Prostate gland (tissue), 2 donors: ENCODE data around the gene ARHGAP26. TPM values are rescaled to one million over a fixed set of nuclear protein-coding genes. Genes with fewer than 3 reads are reported as not detected.
A peak's percentile ranks its signal among the peaks of the same experiment; 100 is the strongest.

Experiments
- DNase-seq: peaks from one replicate; pipeline ENCODE4 v3.0.0-alpha.2; 2019; ENCODE audit warnings: low spot score
- H3K27ac ChIP-seq, 2 donors: fragments of 200-600 bp; sonication (generic); 2 replicates each; pipeline ENCODE4 v1.5.1; 2017 to 2019
- H3K27me3 ChIP-seq: fragments of 200-600 bp; sonication (generic); replicated peaks from 2 replicates; pipeline ENCODE4 v1.5.1; 2019; ENCODE audit not compliant: insufficient read depth
- H3K36me3 ChIP-seq, 2 donors: fragments of 200-600 bp; sonication (generic); 1 replicate in 1 of 2; 2 replicates in 1 of 2; pipeline versions ENCODE4 v1.5.1 to v1.8.1; 2017 to 2019
- H3K4me1 ChIP-seq: fragments of 200-600 bp; sonication (generic); replicated peaks from 2 replicates; pipeline ENCODE4 v1.5.1; 2019
- H3K4me3 ChIP-seq, 2 donors: fragments of 200-600 bp; sonication (generic); 2 replicates each; pipeline ENCODE4 v1.5.1; 2017 to 2019
- H3K9me3 ChIP-seq: fragments of 200-600 bp; sonication (generic); 2 replicates; pipeline ENCODE4 v1.5.1; 2017
- POLR2A ChIP-seq: fragments of 450-650 bp; IDR thresholded peaks from one replicate; pipeline ENCODE4 v1.6.1; 2016; ENCODE audit warnings: antibody characterized with exemption, mild to moderate bottlenecking
- POLR2AphosphoS5 ChIP-seq: sonication (generic); formaldehyde crosslinking; IDR thresholded peaks from one replicate; pipeline ENCODE4 v1.6.1; 2017; ENCODE audit warnings: antibody characterized with exemption
- WGBS: methylation state at CpG from one replicate; pipeline ENCODE4 v1.1.5; 2018; 5-methylcytosine and 5-hydroxymethylcytosine counted together
- intact Hi-C: fragments of 100-400 bp; cut with DNase I; formaldehyde crosslinking; loops from one replicate; pipeline ENCODE4 v1.14.2; 2022
- total RNA-seq, 2 donors: library from RNA; depleted of rRNA; stranded (reverse); fragments of >200 nt; gene quantifications; one replicate each; pipeline ENCODE4 v1.1.0, GENCODE V29; 2016
- TF ChIP-seq, protein P1 (sequence below), 4 experiments: fragments of 200-600 bp in 2 of 4; fragments of 450-650 bp in 2 of 4; sonication (generic) in 2 of 4; IDR thresholded peaks; 1 replicate in 3 of 4; 2 replicates in 1 of 4; pipeline ENCODE4 v1.5.1; 2016 to 2019; ENCODE audit warnings: antibody characterized with exemption in 4 of 4, mild to moderate bottlenecking in 2 of 4, moderate library complexity in 2 of 4

Gene ARHGAP26
- total RNA-seq, 2 donors from 2014 or later: 11.7 to 39.8 TPM

GRCh38 chr5:142837081-142837725 is 67.0 kb downstream of the ARHGAP26 start:
- no peaks in the 10 kb centered on the region for H3K27me3 ChIP-seq
- intact Hi-C loops: no loop called here
- DNase-seq: no peak
- no peak overlapping the region for H3K4me3 ChIP-seq
- no peaks in the 10 kb centered on the region for H3K4me1 ChIP-seq
- H3K9me3 ChIP-seq: no peaks in the 10 kb centered on the region
- TF ChIP-seq POLR2A (no peak), POLR2AphosphoS5 (no peak)
- TF ChIP-seq, protein P1, sequence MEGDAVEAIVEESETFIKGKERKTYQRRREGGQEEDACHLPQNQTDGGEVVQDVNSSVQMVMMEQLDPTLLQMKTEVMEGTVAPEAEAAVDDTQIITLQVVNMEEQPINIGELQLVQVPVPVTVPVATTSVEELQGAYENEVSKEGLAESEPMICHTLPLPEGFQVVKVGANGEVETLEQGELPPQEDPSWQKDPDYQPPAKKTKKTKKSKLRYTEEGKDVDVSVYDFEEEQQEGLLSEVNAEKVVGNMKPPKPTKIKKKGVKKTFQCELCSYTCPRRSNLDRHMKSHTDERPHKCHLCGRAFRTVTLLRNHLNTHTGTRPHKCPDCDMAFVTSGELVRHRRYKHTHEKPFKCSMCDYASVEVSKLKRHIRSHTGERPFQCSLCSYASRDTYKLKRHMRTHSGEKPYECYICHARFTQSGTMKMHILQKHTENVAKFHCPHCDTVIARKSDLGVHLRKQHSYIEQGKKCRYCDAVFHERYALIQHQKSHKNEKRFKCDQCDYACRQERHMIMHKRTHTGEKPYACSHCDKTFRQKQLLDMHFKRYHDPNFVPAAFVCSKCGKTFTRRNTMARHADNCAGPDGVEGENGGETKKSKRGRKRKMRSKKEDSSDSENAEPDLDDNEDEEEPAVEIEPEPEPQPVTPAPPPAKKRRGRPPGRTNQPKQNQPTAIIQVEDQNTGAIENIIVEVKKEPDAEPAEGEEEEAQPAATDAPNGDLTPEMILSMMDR (IDR thresholded peaks at IDR 0.05): no peak
- H3K36me3 ChIP-seq: no peaks in the 10 kb centered on the region
- 91% methylated on average over 8 of the region's 8 CpGs for WGBS
- H3K27ac ChIP-seq: no peak overlapping the region

DNA sequence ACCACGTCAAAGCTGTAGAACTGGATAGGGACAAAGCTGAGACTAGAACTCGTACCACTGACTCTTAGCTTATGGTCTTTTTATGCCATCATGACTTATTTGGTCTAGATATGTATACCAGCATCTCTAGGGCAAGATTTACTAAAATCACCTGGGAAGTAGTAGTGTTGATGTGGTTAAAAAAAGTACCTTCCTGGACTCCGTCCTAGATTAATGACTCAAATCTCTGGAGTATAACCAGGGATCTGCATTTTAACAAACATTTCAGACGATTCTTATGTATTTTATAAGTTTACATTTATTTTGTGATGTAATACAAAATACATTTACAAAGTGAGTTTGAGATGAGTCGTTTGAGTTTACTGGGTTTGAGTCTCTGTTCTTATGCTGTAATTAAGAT is 68.7 kb downstream of the ARHGAP26 start:
- H3K27me3 ChIP-seq: no peaks in the 10 kb centered on the region
- H3K27ac ChIP-seq: no peak overlapping the region
- intact Hi-C loops: no loop called here
- TF ChIP-seq, protein P1 (IDR thresholded peaks at IDR 0.05): no peak
- TF ChIP-seq POLR2A: no peak
- no peak overlapping the region for H3K4me3 ChIP-seq
- DNase-seq: no peak
- 74% methylated on average over 5 of the region's 5 CpGs for WGBS
- no peaks in the 10 kb centered on the region for H3K4me1 ChIP-seq
- H3K9me3 ChIP-seq: no peaks in the 10 kb centered on the region
- H3K36me3 ChIP-seq: no peaks in the 10 kb centered on the region

- DNase-seq: no peak
- intact Hi-C loops: no loop called here
- Histone ChIP-seq H3K27me3 (no peaks in the 10 kb centered on the region), H3K9me3 (no peaks in the 10 kb centered on the region), H3K27ac (no peak overlapping the region), H3K36me3 (no peaks in the 10 kb centered on the region), H3K4me1 (no peaks in the 10 kb centered on the region), H3K4me3 (no peak overlapping the region)
- peak; percentile 10 for TF ChIP-seq POLR2AphosphoS5
- TF ChIP-seq, protein P1 (IDR thresholded peaks at IDR 0.05): no peak
- TF ChIP-seq POLR2A: no peak
- 55% methylated on average over 6 of the region's 6 CpGs for WGBS
Observed at GRCh38 chr5:142839711-142840346, 69.7 kb downstream of the ARHGAP26 start.

- Histone ChIP-seq H3K9me3 (no peaks in the 10 kb centered on the region), H3K4me3 (no peak overlapping the region), H3K36me3 (no peaks in the 10 kb centered on the region), H3K27me3 (no peaks in the 10 kb centered on the region), H3K4me1 (no peaks in the 10 kb centered on the region), H3K27ac (no peak overlapping the region)
- intact Hi-C loops: no loop called here
- DNase-seq: no peak
- WGBS: 60% methylated on average over 2 of the region's 2 CpGs
- TF ChIP-seq, protein P1 (IDR thresholded peaks at IDR 0.05): no peak
- no peak for TF ChIP-seq POLR2AphosphoS5
- no peak for TF ChIP-seq POLR2A
Observed at GRCh38 chr5:142840575-142840974, 70.4 kb downstream of the ARHGAP26 start.
